ENCODE measurements around the gene BAZ2A. TPM values are rescaled to one million over a fixed set of nuclear protein-coding genes. Genes with fewer than 3 reads are reported as not detected.

BAZ2A gene
- total and polyA plus RNA-seq, 3 donors from 2014 or later: 134 to 316 (median 250) TPM

GRCh38 chr12:56614627-56615026, 15.5 kb downstream of the BAZ2A start:
- no peak overlapping the region for H3K27ac ChIP-seq
- intact Hi-C loops (cut with DNase I; ENCODE audit: low total_unique reads): no loop called here
- H3K36me3 ChIP-seq (ENCODE audit: low read depth, missing control alignments): no peaks in the 10 kb centered on the region
- no peaks in the 10 kb centered on the region for H3K27me3 ChIP-seq
- TF ChIP-seq POLR2A (IDR thresholded peaks at IDR 0.05) (no peak), CTCF (IDR thresholded peaks at IDR 0.05) (no peak)
- DNase-seq: no peak
- 82 to 83% methylated on average over 8 of the region's 8 CpGs for WGBS, 2 donors
- H3K4me3 ChIP-seq: no peak overlapping the region
- peaks cover 10% of the 10 kb centered on the region for H3K4me1 ChIP-seq
- H3K9me3 ChIP-seq: no peaks in the 10 kb centered on the region

- Histone ChIP-seq H3K4me1 (no peaks in the 10 kb centered on the region), H3K36me3 (ENCODE audit: low read depth, missing control alignments) (no peaks in the 10 kb centered on the region), H3K4me3 (no peak overlapping the region), H3K27me3 (no peaks in the 10 kb centered on the region), H3K9me3 (no peaks in the 10 kb centered on the region), H3K27ac (no peak overlapping the region)
- WGBS, 2 donors: 95 to 96% methylated on average over 3 of the region's 3 CpGs
- TF ChIP-seq CTCF (IDR thresholded peaks at IDR 0.05) (no peak), POLR2A (IDR thresholded peaks at IDR 0.05) (no peak)
- no peak for DNase-seq
- intact Hi-C loops (cut with DNase I; ENCODE audit: low total_unique reads): no loop called here
These were observed 25.8 kb downstream of the BAZ2A start for GRCh38 chr12:56604355-56604754.

GRCh38 chr12:56602239-56602638, 27.9 kb downstream of the BAZ2A start:
- H3K36me3 ChIP-seq (ENCODE audit: low read depth, missing control alignments): no peaks in the 10 kb centered on the region
- H3K9me3 ChIP-seq: no peaks in the 10 kb centered on the region
- no peaks in the 10 kb centered on the region for H3K4me1 ChIP-seq
- TF ChIP-seq POLR2A (IDR thresholded peaks at IDR 0.05): no peak
- TF ChIP-seq CTCF (IDR thresholded peaks at IDR 0.05): no peak
- DNase-seq: no peak
- no peak overlapping the region for H3K27ac ChIP-seq
- no peak overlapping the region for H3K4me3 ChIP-seq
- H3K27me3 ChIP-seq: no peaks in the 10 kb centered on the region
- intact Hi-C loops (cut with DNase I; ENCODE audit: low total_unique reads): no loop called here
- WGBS, 2 donors: 73 to 78% methylated on average over 3 of the region's 3 CpGs

GRCh38 chr12:56601503-56601902, 28.6 kb downstream of the BAZ2A start:
- no peak for DNase-seq

More at GRCh38 chr12:56601503-56601902, 28.6 kb downstream of the BAZ2A start:
- no peaks in the 10 kb centered on the region for H3K36me3 ChIP-seq (ENCODE audit: low read depth, missing control alignments)
- H3K4me1 ChIP-seq: no peaks in the 10 kb centered on the region
- no peaks in the 10 kb centered on the region for H3K27me3 ChIP-seq
- no peak overlapping the region for H3K4me3 ChIP-seq
- intact Hi-C loops (cut with DNase I; ENCODE audit: low total_unique reads): no loop called here
- 65 to 86% methylated on average over 1 to 3 of the region's 3 CpGs for WGBS, 2 donors
- H3K9me3 ChIP-seq: no peaks in the 10 kb centered on the region
- no peak overlapping the region for H3K27ac ChIP-seq
- TF ChIP-seq CTCF (IDR thresholded peaks at IDR 0.05): no peak
- TF ChIP-seq POLR2A (IDR thresholded peaks at IDR 0.05): no peak
